Gastroesophageal sphincter (tissue), 3 donors: ENCODE results near the gene TMEM11.

Source experiments
- POLR2A ChIP-seq, 2 donors: fragments of 450-650 bp; IDR thresholded peaks; one replicate each; pipeline ENCODE4 v1.6.1; 2017; ENCODE audit warnings: antibody characterized with exemption in 2 of 2, mild to moderate bottlenecking in 2 of 2, moderate library complexity in 1 of 2
- TF ChIP-seq, protein P1 (sequence below), 4 experiments: fragments of 200-600 bp in 2 of 4; fragments of 450-650 bp in 2 of 4; sonication (generic) in 1 of 4; IDR thresholded peaks; one replicate each; pipeline ENCODE4 v1.5.1; 2017 to 2019; ENCODE audit warnings: antibody characterized with exemption in 4 of 4, mild to moderate bottlenecking in 2 of 4, moderate library complexity in 2 of 4

DNA sequence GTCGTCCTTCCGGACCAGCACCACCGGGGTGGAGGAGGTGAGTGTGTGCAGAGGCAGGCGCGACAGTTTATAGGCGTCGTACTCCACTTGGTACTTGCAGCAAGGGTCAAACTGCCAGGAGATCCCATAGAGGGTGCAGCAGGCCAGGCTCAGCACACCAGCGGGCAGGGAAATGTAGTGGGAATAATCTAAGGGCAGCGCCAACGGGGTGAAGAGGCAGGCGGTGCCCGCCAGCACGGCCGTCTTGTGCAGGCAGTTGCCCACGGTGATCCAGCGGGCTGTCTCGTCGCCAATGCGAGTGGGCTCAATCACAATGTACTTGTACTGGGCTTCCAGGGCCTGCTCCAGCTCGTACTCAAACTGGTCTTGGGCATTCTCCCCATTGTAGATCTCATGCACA is 15.6 kb downstream of the TMEM11 start:
- TF ChIP-seq, protein P1, sequence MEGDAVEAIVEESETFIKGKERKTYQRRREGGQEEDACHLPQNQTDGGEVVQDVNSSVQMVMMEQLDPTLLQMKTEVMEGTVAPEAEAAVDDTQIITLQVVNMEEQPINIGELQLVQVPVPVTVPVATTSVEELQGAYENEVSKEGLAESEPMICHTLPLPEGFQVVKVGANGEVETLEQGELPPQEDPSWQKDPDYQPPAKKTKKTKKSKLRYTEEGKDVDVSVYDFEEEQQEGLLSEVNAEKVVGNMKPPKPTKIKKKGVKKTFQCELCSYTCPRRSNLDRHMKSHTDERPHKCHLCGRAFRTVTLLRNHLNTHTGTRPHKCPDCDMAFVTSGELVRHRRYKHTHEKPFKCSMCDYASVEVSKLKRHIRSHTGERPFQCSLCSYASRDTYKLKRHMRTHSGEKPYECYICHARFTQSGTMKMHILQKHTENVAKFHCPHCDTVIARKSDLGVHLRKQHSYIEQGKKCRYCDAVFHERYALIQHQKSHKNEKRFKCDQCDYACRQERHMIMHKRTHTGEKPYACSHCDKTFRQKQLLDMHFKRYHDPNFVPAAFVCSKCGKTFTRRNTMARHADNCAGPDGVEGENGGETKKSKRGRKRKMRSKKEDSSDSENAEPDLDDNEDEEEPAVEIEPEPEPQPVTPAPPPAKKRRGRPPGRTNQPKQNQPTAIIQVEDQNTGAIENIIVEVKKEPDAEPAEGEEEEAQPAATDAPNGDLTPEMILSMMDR (IDR thresholded peaks at IDR 0.05) = no peak
- TF ChIP-seq POLR2A (IDR thresholded peaks at IDR 0.05) = no peak
